ENCODE results near the gene ACTR8.

ACTR8 gene

DNA sequence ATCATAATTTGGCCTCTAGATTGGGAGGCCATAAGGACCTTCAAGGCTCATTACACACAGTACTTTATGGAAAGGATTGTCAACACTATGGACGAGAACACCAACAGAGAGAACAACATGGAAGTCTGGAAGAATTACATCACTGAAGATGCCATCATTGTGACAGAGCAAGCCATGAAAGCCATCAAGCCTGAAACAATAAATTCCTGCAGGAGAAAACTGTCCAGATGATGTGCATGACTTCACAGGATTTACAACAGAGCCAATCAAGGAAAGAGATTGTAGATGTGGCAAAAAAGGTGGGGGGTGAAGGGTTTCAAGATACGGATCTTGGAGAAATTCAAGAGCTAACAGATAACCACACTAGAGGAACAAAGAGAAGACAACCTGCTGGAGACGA is 19.7 kb downstream of the ACTR8 start:
- no peak for DNase-seq

DNA sequence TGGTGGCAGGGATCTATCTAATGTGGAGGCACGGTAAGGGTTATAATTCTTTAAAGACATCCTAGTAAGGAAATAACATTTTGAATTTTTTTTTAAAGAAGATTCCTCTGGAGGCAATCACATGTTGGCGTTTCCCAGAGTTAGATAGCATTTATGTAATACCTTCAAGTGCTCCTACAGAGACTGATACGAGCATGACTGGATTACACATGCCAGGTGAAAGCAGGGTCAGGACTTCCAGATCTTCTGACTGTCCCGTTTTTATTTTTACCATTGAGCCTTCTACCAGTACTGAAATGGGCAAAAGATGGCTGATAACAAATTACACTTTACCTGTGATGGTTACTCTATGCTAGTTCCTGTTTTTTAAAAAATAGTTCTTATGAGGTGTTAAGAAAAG is 21.8 kb downstream of the ACTR8 start:
- no peak for DNase-seq

DNA sequence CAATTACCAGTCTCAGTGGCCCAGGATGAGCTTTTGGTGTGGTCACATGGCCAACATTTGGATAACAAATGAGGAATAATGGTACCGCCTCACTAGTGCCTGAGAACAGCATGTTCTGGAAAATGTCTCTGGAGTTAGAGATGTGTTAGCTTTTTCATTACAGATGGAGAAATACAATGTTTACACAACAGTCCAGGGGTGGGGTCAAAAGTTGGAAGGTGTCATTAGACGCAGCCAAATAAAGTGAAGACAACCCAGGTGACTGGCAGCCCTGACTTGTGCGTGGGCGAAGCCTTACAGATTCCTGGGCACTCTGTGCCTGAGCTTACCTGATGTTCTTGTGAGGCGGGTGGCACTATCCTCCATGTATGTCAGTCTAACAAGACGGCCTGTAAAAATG is 22.8 kb downstream of the ACTR8 start:
- DNase-seq = no peak

DNA sequence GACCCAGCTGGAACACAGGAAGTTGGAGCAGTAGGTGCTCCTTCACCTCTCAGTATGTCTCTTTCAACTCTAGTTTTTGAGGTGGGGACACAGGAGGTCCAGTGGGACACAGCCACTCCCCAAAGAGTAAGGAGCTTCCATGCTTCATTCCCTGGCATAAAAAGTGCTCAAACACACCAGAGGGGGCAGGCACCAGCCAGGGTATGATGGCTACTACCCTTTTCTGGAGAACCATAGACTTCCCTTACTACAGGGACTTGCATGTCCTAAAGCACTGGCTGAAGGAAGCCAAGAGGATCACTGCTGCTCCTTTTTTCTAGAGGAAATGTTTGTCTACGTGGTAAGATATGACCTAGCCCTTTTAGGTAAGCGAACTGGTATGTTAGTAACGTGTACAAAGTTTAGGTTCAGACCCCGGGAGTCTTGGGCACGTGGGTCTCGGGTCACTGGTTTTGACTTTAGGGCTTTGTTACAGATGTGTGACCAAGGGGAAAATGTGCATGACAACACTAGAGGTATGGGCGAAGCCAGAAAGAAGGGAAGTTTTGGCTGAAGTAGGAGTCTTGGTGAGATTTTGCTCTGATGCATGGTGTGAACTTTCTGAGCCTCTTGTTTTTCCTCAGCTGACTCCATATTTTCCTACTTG is 23.7 kb downstream of the ACTR8 start:
- DNase-seq = no peak

DNA sequence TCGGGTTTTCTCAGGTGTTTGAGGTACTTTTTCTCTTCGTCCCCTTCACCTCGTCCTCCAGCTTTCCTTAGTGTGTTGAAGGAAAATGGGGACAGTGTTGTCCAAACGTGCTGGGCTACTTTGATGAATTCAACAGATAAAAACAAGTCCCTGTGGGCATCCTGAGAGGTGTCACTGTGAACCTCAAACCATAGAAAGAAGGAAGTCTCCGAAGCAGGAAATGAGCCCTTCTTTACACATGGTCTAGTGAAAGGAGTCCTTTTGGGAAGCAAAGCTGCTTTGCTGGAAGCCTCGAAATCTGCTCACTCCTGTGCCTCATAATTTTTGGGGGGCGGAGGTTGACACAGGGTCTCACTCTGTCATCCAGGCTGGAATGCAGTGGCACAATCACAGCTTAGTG is 25.0 kb downstream of the ACTR8 start:
- no peak for DNase-seq

DNA sequence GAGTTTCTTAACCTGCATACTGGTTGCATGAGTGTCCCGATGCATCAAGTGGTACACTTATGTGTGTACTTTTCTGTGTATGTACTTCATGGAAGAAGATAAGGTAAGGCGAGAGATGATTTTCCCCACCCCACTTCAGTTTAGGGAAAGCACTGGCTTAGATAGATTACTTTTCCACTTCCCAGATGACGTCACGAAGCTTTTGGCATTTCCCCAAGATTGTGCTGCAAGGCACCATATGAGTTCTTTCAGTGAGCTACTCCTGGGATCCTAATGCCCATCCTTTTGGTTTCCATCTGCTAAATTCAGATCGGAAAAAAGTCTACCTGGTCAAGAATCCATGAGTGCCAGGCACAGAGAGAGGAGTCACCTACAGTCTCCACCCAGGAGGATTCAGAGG is 31.1 kb downstream of the ACTR8 start:
- no peak for DNase-seq

DNA sequence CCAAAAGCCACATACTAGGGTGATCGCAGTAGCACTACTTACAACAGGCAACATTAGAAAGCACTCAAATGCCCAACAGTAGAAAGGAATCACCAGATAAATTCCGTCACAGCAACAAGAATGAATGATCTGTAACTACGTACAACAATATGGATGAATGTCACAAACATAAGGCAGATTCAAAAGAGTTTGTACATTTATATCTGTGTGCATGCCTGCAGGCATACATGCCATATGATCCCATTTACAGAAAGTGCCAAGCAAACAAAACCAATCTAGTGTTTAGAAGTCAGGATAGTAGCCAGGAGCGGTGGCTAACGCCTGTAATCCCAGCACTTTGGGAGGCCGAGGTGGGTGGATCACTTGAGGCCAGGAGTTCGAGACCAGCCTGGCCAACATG is 32.0 kb downstream of the ACTR8 start:
- DNase-seq = no peak

DNA sequence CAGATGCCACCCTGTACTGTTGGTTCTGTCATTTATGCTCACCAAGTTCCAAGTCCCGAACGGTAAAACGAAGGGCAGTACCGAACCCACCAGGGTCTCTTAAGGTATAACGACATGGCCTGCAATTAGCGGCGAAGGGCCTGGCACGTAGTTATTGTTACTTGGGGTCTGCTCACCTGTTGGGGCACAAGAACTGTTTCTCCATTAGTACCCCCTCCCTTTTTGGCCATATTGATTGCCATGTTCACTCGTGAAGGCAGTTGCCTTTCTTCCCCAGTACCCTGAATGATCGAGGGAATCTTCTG is 35.1 kb downstream of the ACTR8 start:
- DNase-seq = no peak

DNA sequence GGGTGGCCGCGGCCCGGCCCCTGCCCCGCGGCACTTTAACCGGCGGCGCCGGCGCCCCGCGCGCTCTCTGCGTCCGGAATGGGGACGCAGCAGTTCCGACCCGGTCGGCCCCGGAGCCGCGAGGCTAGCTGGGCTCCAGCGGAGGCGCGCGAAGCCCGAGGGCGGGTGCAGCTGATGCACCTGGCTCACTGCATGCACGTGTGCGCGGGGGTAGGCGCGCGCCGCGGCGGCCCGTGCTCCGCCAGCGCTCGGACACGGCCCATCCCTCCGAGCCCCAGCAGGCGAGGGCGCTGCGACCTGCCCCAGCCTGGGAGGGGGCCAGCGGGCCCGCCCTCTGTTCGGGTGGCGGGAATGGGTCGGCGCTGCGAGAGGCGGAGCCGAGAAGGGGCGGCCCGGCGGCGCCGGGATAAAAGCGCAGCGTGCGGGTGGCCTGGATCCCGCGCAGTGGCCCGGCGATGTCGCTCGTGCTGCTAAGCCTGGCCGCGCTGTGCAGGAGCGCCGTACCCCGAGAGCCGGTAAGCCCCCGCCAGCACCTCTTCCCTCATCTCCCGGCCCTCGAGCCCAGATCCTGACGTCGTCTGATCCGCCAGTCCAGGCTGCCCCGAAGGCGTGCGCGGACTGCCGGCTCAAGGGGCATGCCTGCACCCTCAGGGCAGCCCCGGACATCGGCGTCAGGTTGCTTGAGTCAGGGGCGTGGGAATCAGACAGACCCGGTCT is 35.7 kb downstream of the ACTR8 start, which contains the start of the genes CHDH and IL17RB:
Gene CHDH (minus strand): TSS at position 286 of the 717 bp plus-strand sequence. CDS start 22,411 bp downstream, outside the sequence.
Gene IL17RB (plus strand): TSS at position 435 of the 717 bp plus-strand sequence. CDS start 21 bp downstream, at position 456.
- DNase-seq = no peak

DNA sequence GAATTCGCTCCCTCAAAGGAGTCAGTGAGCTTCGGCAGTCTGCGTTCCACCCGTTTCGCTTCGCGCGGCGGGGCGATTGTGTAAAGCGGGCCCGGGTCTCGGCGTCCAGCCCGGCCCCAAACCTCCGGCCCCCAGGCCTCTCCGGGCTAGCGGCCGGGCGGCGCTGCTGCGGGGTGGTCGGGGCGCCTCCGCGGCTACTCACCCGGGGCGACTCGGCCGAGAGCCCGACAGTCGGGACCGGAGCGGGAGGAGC is 36.1 kb downstream of the ACTR8 start:
- no peak for DNase-seq

DNA sequence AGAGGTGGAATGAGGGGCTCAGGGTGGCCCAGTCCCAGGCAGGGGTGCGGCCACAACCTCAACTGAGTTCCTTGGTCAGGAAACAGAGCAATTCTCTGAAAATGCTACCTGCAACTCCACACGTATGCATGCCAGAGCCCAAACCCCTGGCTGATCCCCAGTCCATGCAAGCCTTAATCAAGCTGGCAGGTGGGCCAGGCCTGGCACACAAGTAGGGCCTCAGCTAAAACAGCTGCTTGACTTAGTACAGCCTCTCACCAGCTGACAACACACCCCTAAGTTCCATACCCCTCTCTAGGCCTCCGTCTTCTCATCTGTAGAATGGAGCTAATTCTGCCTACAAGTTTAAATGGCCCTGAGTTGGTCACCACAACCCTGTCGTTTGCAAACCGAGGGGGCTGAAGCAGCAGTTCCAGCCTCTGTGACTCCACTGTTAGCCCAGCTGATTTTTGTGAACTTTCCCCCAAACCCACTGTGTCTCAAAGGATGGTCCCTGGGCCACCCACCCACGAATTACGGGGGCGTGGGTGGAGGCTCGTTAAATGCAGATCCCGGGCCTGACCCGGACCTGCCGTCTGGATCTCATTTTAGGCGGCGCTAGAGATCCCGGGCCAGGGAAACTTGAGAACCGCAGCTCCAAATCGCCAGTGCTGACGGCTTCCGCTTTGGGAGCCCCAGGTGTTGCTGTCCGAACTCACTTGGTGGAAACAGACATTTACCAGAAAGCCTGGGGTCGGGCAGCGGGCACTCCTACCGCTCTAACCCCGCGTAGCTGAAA is 36.7 kb downstream of the ACTR8 start:
- DNase-seq = no peak

DNA sequence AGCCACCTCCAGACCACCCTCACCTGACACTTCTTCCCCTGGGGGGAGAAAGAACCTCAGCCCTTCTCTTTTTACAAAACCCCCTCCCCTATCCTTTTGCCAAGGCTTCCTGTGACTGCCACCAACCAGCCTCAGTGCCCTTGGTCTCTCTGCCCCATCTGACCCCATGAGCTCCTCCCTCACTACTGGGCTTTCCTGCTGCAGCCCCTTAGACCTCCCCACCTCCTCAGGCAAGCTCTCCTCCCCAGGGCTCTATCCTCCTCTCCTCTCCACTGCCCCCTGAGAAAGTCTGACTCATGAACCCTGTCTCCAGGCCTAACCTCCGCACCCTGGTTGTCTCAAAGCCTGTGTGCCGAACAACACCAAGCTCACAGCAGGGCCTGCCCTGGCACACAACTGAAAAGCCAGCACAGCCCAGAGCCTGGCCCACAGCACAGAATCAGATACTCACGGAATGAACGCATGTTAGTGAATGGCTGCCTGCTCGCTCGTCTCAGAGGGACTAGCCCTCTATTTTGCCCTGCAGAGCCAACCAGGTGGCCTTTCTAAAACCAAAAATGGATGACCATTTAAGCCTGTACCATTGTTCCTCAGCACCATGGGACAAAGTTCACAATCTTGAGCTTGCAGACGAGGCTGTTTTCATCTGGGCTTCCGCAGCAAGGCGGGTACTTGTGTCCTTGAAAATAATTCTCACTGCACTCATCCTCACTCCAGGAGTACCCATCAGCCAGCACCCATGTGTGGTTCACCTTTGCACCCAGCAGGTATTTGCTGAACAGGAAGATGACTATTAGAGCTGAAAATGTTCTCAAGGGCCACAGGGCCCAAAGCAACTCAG is 37.5 kb downstream of the ACTR8 start:
- DNase-seq = no peak

DNA sequence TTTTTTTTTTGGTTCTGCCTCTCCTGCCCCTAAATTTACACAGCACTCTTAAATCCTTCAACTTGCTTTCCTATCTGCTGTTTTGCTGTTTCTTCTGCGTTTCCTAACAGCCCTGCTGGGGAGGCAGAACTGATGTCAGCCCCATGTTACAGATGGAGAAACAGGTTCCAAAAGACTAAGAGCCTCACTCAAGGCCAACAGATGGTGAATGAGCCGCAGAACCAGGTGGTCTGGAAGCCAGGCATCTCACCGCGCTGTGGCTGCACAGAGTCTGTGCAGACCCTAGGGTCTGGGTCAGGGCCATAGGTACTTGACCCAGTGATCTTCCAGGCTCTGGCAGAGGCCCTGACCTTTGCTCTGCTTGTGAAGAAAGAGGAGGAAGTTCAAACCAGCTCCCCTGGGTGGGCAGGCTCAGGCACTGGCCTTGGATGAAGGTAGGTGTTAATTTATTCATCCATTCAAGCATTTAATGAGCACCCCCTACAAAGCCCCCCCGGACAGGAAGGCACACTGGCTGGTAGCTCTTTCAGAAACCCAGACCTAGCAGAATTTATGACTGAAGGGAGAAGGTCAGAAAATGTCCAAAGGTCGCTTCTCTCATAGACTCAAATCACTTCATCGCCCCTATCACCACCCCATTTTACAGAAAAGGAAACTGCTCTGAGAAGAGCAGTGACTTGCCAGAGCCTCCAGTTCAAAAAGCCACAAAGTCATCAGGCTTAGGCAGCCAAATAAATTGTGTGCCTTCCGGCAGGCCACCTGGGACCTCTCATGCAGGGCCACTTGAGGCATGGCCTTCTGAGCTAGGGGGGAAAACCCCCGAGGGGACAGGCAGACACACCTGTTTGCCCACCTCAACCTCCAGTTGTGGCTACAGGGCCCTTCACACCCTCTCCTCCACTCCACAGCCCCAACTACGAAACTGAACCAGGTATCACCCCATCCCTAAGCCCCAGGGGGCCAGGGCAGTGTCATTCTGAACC is 38.5 kb downstream of the ACTR8 start:
- no peak for DNase-seq

DNA sequence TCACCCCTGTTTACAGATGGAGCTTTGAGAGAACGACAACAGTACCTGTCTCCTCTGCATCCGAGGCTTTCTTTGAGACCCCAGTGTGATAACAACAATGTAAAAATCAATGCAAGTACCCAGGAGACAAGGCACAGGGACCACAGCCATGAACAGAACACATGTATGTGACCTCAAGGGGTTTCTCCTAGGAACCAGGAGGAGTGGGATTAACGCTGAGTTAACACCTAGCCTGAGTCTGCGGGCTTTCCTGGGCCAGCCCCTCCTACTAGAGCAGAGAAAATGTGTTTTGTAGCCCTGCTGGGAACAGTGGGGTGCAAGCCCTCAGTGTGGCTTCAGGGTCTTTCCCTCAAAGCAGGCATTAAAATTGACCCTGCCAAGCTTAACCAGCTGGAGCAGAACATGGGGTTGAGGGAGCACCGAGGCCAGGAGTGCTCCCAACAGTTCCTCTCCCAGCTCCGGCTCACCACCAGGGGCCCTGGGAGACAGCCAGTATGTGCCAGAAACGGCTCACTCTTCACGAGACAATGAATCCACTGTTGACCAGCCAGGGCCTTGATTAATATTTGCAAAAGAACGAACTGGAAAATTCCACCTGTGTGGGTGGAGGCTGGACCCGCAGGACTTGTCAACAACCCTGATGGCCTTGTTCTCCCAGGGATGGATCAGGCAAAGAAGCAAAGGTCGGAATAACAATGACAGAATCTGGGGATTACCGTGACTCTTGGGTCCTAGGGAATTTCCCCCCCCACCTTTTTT is 39.3 kb downstream of the ACTR8 start:
- DNase-seq = peak; percentile 51

DNA sequence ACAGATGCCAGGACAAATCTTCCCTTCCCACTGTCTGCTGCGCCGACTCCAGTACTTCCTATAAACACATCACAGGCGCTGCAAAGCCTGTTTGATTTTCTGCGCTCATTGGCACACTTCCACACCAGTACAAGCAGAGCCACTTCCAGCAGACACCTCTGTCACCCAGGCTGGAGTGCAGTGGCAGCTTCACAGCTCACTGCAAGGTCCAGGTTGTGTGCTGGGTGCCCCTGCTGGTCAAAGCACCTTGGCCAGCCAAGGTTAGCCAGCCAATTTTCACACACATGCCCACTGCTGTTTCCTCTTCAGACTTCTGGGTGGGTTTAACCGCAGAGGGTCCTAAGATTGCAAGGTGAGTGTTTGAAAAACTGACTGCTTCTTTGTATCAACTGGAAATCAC is 40.7 kb downstream of the ACTR8 start:
- DNase-seq = no peak

DNA sequence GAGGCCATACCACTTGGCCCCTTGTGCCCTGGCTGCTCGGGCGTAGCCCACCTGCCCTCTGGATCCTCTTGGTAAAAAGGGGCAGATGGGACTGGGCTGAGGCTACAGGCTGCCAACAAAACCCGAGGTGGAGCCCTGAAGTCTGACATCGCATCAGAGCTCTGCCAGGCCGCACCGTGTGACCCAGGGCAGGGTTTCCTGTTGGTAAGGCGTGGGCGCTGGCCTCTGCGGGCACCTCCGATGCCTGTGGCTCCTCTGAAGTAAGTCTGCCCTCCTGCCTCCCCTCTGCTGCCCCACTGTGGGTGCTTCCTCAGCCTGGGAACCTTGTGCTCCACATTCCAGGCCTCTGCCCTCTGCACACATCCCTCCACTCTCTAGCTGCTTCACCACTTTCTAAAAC is 44.6 kb downstream of the ACTR8 start:
- no peak for DNase-seq

DNA sequence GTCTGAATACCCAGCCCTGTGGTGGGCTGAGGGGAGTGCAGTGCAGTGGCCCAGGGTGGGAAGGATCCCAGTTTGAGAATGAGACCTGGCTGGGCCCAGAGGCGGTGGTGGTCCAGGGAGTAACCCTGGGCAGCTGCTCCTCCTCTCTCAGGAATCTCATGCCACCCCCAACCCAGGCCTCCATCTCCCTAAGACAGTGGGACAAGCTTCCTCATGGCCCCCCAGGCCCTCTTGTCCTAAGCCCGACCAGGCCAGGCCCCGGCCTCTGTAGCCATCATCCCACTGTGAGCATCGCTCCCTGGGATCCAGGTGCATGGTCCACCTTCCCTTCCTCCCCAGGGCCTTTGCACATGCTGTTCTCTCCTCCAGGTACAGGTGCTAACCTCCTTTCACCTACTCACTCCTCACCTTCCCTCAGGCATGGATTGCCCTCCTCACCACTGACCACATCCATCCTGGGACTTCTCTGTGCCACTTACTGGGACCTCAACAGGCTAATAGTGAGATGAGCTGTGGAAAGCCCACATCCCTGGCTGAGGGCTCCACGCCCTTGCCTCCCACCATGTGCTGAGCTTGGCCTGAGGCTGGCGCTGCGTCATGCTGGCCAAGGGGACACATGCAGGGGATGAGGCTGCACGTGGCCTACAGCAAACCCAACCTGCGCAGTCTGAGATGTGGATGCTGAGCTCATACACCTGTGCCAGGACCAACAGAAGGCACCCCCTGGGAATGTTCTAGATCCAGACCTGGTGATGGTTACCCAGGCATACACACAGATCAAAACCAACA is 45.7 kb downstream of the ACTR8 start:
- no peak for DNase-seq

DNA sequence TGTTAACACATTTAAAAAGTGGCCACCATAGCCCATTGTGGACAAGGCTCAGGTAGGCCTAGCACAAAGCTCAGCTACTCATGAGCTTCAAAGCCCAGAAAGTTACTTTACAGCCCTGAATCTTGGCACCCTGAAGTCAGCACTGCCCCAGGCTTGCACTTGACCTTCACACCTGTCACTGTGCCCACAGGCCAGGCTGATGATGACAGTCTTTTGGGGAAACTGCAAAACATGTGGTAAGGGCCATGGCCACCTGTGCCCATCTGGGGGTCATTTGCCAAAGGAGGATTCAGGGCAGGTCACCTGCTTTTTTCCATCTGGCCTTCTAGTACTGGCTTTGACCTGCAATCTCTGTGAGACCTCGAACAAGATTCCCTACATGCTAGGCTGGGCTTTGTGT is 46.7 kb downstream of the ACTR8 start:
- no peak for DNase-seq

DNA sequence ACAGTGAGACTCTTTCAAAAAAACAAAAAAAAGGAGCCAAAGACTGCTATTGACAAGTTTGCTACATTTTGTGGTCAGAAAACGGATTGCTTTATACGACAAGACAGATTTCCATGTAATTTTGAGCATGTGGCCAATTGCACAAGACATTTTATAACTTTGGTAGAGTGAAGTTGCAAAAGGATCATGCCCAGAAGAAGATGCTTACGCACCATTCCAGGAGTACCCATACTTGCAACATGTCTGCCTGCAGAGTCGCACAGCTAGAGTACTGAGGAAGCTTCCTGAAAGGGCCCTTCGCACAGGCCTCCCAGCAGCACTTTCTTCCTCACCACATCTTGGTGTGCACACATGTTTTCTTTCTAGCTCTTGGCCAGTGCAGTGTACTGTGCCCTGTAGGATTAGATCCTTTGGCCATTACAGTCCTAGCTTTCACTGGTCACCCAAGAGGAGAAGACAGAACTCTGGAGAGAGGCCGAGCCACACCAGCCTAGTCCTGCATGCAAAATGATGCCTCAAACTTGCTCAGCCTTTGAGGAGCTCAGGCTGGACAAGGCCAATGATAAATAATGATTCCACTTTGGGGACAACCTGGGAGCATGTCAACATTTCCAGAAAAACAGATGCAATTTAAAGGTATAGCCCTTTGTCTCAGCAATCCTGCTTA is 47.4 kb downstream of the ACTR8 start:
- DNase-seq = no peak

DNA sequence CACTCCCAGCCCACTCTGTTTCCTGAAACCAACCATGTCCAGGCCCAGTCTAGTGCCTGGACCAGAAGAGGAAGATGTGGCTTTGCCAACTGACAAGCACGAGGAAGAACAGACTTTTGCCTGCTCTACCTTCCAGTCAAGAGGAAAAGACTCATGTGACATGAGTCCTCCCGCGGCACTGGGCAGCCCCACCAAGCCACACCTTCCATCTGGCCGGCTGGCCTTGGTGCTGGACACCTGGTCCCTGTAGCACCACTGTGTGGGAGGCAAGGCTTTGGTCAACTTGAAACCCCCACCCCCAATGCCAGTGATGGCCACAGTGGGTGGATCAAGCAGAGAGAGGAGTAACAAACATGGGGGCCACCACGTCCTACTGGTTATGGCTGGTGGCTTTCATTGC is 48.3 kb downstream of the ACTR8 start:
- no peak for DNase-seq

Measured in DMS153 (cell line).